ENCODE measurements around the gene SMPX. TPM values are rescaled to one million over a fixed set of nuclear protein-coding genes. Genes with fewer than 3 reads are reported as not detected.

SMPX gene
- total RNA-seq, 1 donor from 2014 or later: 0.57 TPM

DNA sequence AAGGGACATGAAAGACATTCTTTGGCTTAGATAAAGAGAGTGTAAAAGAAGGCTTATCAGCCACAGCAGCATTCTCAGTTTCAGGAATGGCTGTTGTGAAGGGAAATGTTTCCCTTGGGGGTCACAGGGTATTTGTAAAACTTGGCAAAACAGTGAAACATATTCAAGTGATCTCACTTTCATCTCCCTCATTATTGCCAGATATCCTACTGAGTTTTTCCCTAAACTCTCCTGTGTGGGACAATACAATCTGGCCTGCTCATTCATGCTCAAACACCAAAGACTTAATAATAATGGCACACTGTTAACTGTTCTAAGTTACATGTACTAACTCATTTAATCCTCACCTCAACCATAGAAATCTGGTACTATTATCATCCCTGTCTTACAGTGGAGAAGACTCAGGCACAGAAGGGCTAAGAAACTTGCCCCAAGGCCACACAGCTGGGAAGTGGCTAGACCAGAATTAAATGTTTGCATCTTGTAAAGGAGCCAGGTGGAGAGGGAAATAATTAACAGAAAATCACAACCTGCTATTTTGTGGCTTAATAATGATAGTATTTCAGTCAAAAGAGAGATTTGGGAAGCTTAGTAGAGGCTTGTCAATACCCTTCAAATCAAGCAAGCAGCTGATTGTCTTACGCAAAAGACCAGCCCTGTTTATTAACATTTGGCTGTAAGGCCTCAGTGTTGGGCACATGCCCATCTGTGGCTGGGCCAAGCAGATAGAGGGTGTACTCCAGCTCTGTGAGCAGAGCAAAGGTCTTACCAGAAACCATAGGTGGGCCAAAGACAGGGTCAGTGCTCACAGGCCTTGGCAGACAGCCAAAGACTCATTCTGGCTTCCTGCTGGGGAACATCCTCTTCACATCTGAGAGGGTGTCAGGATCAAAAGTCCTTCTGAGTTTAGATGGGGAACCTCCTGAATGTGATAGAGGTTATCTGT, 17.3 kb downstream of the SMPX start:
- TF ChIP-seq CTCF (IDR thresholded peaks at IDR 0.05): no peak
- no peak for DNase-seq (ENCODE audit: low spot score)

GRCh38 chrX:21738950-21739287, 19.0 kb downstream of the SMPX start:
- Mint-ChIP-seq H3K27me3 (ENCODE audit: low read depth) (no peaks in the 10 kb centered on the region), H3K36me3 (ENCODE audit: low read depth) (no peaks in the 10 kb centered on the region), H3K4me1 (ENCODE audit: low read depth) (peaks cover 22% of the 10 kb centered on the region), H3K27ac (ENCODE audit: unreplicated experiment) (no peak overlapping the region), H3K9me3 (ENCODE audit: low read depth) (no peaks in the 10 kb centered on the region), H3K4me3 (ENCODE audit: unreplicated experiment) (no peak overlapping the region)
- no peak for TF ChIP-seq CTCF (IDR thresholded peaks at IDR 0.05)
- DNase-seq (ENCODE audit: low spot score): no peak

More for the DNA sequence above, 17.3 kb downstream of the SMPX start:
- H3K4me3 Mint-ChIP-seq (ENCODE audit: unreplicated experiment): no peak overlapping the region
- no peak overlapping the region for H3K27ac Mint-ChIP-seq (ENCODE audit: unreplicated experiment)
- H3K27me3 Mint-ChIP-seq (ENCODE audit: low read depth): no peaks in the 10 kb centered on the region
- no peaks in the 10 kb centered on the region for H3K9me3 Mint-ChIP-seq (ENCODE audit: low read depth)
- H3K4me1 Mint-ChIP-seq (ENCODE audit: low read depth): peaks cover 10% of the 10 kb centered on the region
- H3K36me3 Mint-ChIP-seq (ENCODE audit: low read depth): no peaks in the 10 kb centered on the region

DNA sequence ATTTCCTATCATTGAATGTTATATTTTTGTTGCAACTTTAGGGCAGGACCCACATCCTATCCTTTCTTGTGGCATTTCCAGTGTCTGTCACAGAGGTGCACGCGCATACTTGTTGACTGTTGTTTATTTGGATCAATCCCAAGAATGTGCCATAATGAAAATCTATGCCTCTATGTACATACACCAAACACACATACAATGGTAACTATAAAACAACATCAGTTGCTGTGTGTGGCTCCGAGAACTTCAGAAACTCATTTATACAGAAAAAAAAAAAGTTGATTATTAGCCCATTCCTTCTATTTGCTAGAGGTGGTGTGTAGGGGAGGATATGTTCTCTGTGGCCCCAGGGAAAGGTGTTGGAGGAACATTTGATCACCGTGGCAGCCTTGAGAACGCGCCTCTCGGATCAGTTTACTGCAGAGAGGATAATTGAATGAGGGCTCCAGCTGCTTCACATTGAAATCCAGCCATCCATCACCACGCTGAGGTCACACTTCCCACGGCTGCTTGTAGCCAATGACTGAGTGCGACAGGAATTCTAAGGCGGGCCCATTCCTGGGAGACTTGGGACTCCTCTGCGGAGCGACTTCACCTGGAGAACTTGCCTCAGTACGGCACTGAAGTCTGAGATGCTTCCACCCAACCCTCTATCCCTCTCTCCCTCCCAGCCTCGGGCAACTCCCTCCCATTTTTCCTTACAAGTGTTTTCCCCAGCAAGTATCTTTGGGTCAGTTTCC, 19.5 kb downstream of the SMPX start:
- H3K9me3 Mint-ChIP-seq (ENCODE audit: low read depth): no peaks in the 10 kb centered on the region
- no peak for DNase-seq (ENCODE audit: low spot score)
- no peaks in the 10 kb centered on the region for H3K36me3 Mint-ChIP-seq (ENCODE audit: low read depth)
- no peaks in the 10 kb centered on the region for H3K27me3 Mint-ChIP-seq (ENCODE audit: low read depth)
- H3K4me1 Mint-ChIP-seq (ENCODE audit: low read depth): peaks cover 22% of the 10 kb centered on the region
- no peak overlapping the region for H3K27ac Mint-ChIP-seq (ENCODE audit: unreplicated experiment)
- TF ChIP-seq CTCF (IDR thresholded peaks at IDR 0.05): no peak
- H3K4me3 Mint-ChIP-seq (ENCODE audit: unreplicated experiment): no peak overlapping the region

- H3K9me3 Mint-ChIP-seq (ENCODE audit: low read depth): no peaks in the 10 kb centered on the region
- no peak for DNase-seq (ENCODE audit: low spot score)
- no peaks in the 10 kb centered on the region for H3K36me3 Mint-ChIP-seq (ENCODE audit: low read depth)
- no peaks in the 10 kb centered on the region for H3K27me3 Mint-ChIP-seq (ENCODE audit: low read depth)
- no peak overlapping the region for H3K27ac Mint-ChIP-seq (ENCODE audit: unreplicated experiment)
- H3K4me3 Mint-ChIP-seq (ENCODE audit: unreplicated experiment): no peak overlapping the region
- peaks cover 18% of the 10 kb centered on the region for H3K4me1 Mint-ChIP-seq (ENCODE audit: low read depth)
- no peak for TF ChIP-seq CTCF (IDR thresholded peaks at IDR 0.05)
Measured at GRCh38 chrX:21735768-21736127, 22.2 kb downstream of the SMPX start.

- H3K4me1 Mint-ChIP-seq (ENCODE audit: low read depth): peaks cover 18% of the 10 kb centered on the region
- H3K9me3 Mint-ChIP-seq (ENCODE audit: low read depth): no peaks in the 10 kb centered on the region
- TF ChIP-seq CTCF (IDR thresholded peaks at IDR 0.05): no peak
- peak overlapping the region; percentile 18 for H3K27ac Mint-ChIP-seq (ENCODE audit: unreplicated experiment)
- no peaks in the 10 kb centered on the region for H3K27me3 Mint-ChIP-seq (ENCODE audit: low read depth)
- DNase-seq (ENCODE audit: low spot score): no peak
- no peak overlapping the region for H3K4me3 Mint-ChIP-seq (ENCODE audit: unreplicated experiment)
- no peaks in the 10 kb centered on the region for H3K36me3 Mint-ChIP-seq (ENCODE audit: low read depth)
Measured at GRCh38 chrX:21735038-21735767, 22.7 kb downstream of the SMPX start.
